Endothelial cell (in vitro differentiated cells): ENCODE results near the gene MAP1LC3B. TPM values are rescaled to one million over a fixed set of nuclear protein-coding genes. Genes with fewer than 3 reads are reported as not detected.

Source experiments
- DNase-seq: peaks from one replicate; pipeline ENCODE4 v3.0.0; 2021; ENCODE audit warnings: low spot score
- H3K27ac Mint-ChIP-seq: one replicate; pipeline ENCODE4 v1.8.0; 2021; ENCODE audit warnings: mixed read lengths, inconsistent platforms; ENCODE audit not compliant: unreplicated experiment
- H3K27me3 Mint-ChIP-seq: one replicate; pipeline ENCODE4 v1.8.0; 2021; ENCODE audit warnings: mild to moderate bottlenecking, moderate library complexity, mixed read lengths, inconsistent platforms; ENCODE audit not compliant: unreplicated experiment
- H3K36me3 Mint-ChIP-seq: one replicate; pipeline ENCODE4 v1.8.0; 2021; ENCODE audit warnings: mild to moderate bottlenecking, low read depth, mixed read lengths, inconsistent platforms; ENCODE audit not compliant: unreplicated experiment
- H3K4me1 Mint-ChIP-seq: one replicate; pipeline ENCODE4 v1.8.0; 2021; ENCODE audit warnings: mild to moderate bottlenecking, mixed read lengths, inconsistent platforms; ENCODE audit not compliant: unreplicated experiment
- H3K4me3 Mint-ChIP-seq: one replicate; pipeline ENCODE4 v1.8.0; 2021; ENCODE audit warnings: mild to moderate bottlenecking, mixed read lengths, inconsistent platforms; ENCODE audit not compliant: unreplicated experiment
- H3K9me3 Mint-ChIP-seq: one replicate; pipeline ENCODE4 v1.8.0; 2021; ENCODE audit warnings: mixed read lengths, inconsistent platforms; ENCODE audit not compliant: unreplicated experiment
- CTCF ChIP-seq: fragments of 200-600 bp; sonication (generic); IDR thresholded peaks from one replicate; pipeline ENCODE4 v1.5.0; 2021; ENCODE audit warnings: antibody characterized with exemption; ENCODE audit not compliant: unreplicated experiment
- total RNA-seq: library from RNA; stranded (reverse); fragmentation: NEBNext Ultra II Directional; extraction: Animal tissue kit (Norgen Biotek cat#: 25700); gene quantifications from one replicate; pipeline ENCODE4 v1.2.1, GENCODE V29; 2021; ENCODE audit not compliant: unreplicated experiment

The MAP1LC3B gene
- total RNA-seq, 1 donor from 2014 or later: 71.6 TPM

- no peak for DNase-seq
- no peaks in the 10 kb centered on the region for H3K36me3 Mint-ChIP-seq
- no peak for TF ChIP-seq CTCF
- H3K4me1 Mint-ChIP-seq: no peaks in the 10 kb centered on the region
- no peaks in the 10 kb centered on the region for H3K9me3 Mint-ChIP-seq
- no peak overlapping the region for H3K4me3 Mint-ChIP-seq
- no peaks in the 10 kb centered on the region for H3K27me3 Mint-ChIP-seq
- no peak overlapping the region for H3K27ac Mint-ChIP-seq
Measured at GRCh38 chr16:87352818-87353217, 39.3 kb upstream of the MAP1LC3B start.

DNA sequence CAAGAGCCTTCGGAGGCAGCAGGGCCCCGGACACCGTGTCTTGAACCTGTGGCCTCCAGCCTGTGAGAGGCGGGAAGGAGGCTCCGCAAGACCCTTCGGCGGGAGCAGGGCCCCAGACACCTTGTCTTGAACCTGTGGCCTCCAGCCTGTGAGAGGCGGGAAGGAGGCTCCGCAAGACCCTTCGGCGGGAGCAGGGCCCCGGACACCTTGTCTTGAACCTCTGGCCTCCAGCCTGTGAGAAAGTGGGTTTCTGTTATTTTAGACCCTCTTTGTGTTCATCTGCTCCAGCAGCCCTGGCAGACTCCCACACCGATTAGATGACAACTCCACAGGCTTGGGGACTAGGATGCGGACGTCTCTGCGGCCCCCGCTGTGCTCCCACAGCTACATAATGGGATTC, 38.5 kb upstream of the MAP1LC3B start:
- no peaks in the 10 kb centered on the region for H3K27me3 Mint-ChIP-seq
- no peaks in the 10 kb centered on the region for H3K4me1 Mint-ChIP-seq
- no peaks in the 10 kb centered on the region for H3K9me3 Mint-ChIP-seq
- TF ChIP-seq CTCF: no peak
- H3K4me3 Mint-ChIP-seq: no peak overlapping the region
- no peak for DNase-seq
- H3K27ac Mint-ChIP-seq: no peak overlapping the region
- no peaks in the 10 kb centered on the region for H3K36me3 Mint-ChIP-seq

DNA sequence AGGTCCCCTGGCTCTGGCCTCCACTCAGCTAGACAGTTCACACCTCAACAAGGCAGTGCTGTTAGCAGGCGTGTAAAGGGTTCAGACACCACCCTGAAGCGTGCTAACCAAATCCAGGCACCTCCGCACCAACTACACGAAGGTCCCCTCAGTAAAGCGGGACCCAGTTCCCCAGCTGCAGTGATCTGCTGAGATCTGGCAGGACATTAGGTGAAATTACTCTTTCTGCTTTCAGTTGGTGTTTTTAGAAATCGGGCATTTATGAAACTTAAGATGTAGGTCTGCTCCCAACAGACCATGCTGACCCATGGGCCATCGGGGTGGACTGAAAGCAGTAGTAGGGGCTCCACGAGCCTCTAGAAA, 35.7 kb upstream of the MAP1LC3B start:
- no peaks in the 10 kb centered on the region for H3K27me3 Mint-ChIP-seq
- DNase-seq: no peak
- H3K9me3 Mint-ChIP-seq: no peaks in the 10 kb centered on the region
- H3K4me3 Mint-ChIP-seq: no peak overlapping the region
- no peaks in the 10 kb centered on the region for H3K36me3 Mint-ChIP-seq
- no peak for TF ChIP-seq CTCF
- no peak overlapping the region for H3K27ac Mint-ChIP-seq
- no peaks in the 10 kb centered on the region for H3K4me1 Mint-ChIP-seq

DNA sequence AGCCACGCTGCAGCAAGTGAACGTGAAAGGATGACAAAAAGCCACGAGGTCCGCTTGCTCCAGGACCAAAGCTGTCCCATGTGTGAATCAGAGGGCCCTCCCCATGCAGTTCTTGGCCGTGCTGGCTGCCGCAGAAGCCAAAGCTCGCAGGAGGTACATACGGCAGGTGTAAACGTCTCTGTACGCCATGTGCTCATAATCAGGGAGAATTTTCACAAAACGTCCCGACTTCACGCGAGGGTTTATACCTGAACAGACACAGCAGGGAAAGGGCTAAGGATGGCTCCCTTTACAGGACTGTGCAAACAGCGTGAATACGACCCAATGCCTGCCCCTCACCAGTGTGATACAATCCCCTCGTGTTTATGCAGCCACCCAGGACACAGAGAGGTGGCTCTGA, 33.9 kb upstream of the MAP1LC3B start:
- H3K4me1 Mint-ChIP-seq: no peaks in the 10 kb centered on the region
- no peak overlapping the region for H3K4me3 Mint-ChIP-seq
- H3K36me3 Mint-ChIP-seq: no peaks in the 10 kb centered on the region
- no peaks in the 10 kb centered on the region for H3K9me3 Mint-ChIP-seq
- DNase-seq: no peak
- H3K27me3 Mint-ChIP-seq: no peaks in the 10 kb centered on the region
- no peak overlapping the region for H3K27ac Mint-ChIP-seq
- no peak for TF ChIP-seq CTCF

- TF ChIP-seq CTCF: no peak
- no peak overlapping the region for H3K27ac Mint-ChIP-seq
- no peaks in the 10 kb centered on the region for H3K27me3 Mint-ChIP-seq
- no peaks in the 10 kb centered on the region for H3K9me3 Mint-ChIP-seq
- no peaks in the 10 kb centered on the region for H3K4me1 Mint-ChIP-seq
- peak overlapping the region; percentile 15 for H3K4me3 Mint-ChIP-seq
- DNase-seq: no peak
- no peaks in the 10 kb centered on the region for H3K36me3 Mint-ChIP-seq
Measured at GRCh38 chr16:87358696-87359095, 33.4 kb upstream of the MAP1LC3B start.
